MM.1S (cell line): Measurements from ENCODE around the gene RIC8A.
"Not testable (repeated sequence)": the region's sequence is repeated elsewhere in the genome, so short reads cannot be mapped to it uniquely, and the experiment has no call there.

Experiments used
- EZH2 ChIP-seq: fragments of 300-600 bp; sonication (generic); optimal IDR thresholded peaks from 2 replicates; pipeline ENCODE3; 2017; ENCODE audit warnings: low read depth, mild to moderate bottlenecking, antibody characterized with exemption, low read length, mixed read lengths
- TF ChIP-seq, protein P1 (sequence below): fragments of 300-600 bp; sonication (generic); IDR thresholded peaks from 2 replicates; pipeline ENCODE4 v1.5.1; 2016; ENCODE audit warnings: antibody characterized with exemption, low read length, mixed read lengths

GRCh38 chr11:189843-190311 is 17.6 kb upstream of the RIC8A start:
- TF ChIP-seq, protein P1, sequence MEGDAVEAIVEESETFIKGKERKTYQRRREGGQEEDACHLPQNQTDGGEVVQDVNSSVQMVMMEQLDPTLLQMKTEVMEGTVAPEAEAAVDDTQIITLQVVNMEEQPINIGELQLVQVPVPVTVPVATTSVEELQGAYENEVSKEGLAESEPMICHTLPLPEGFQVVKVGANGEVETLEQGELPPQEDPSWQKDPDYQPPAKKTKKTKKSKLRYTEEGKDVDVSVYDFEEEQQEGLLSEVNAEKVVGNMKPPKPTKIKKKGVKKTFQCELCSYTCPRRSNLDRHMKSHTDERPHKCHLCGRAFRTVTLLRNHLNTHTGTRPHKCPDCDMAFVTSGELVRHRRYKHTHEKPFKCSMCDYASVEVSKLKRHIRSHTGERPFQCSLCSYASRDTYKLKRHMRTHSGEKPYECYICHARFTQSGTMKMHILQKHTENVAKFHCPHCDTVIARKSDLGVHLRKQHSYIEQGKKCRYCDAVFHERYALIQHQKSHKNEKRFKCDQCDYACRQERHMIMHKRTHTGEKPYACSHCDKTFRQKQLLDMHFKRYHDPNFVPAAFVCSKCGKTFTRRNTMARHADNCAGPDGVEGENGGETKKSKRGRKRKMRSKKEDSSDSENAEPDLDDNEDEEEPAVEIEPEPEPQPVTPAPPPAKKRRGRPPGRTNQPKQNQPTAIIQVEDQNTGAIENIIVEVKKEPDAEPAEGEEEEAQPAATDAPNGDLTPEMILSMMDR, result peak; percentile 39
- TF ChIP-seq EZH2, result not testable (repeated sequence)
